ENCODE data around the gene AP2B1.

GRCh38 chr17:35617505-35617904, 30.4 kb downstream of the AP2B1 start:
- TF ChIP-seq SMAD3 (CRISPR knock-in tag; IDR thresholded peaks at IDR 0.05; ENCODE audit: borderline replicate concordance) (no peak), USF2 (CRISPR knock-in tag; IDR thresholded peaks at IDR 0.05) (no peak), CTCF (IDR thresholded peaks at IDR 0.05) (no peak), HMGA2 (CRISPR knock-in tag; IDR thresholded peaks at IDR 0.05) (no peak), NR3C1 (CRISPR knock-in tag; conservative IDR thresholded peaks at IDR 0.05; ENCODE audit: low read depth) (no peak), FOXK1 (CRISPR knock-in tag; IDR thresholded peaks at IDR 0.05) (no peak)
